HG02798 (cell line): Measurements from ENCODE around the gene TNIK.

Source experiments
- ATAC-seq: cut with Tn5 transposase; IDR thresholded peaks from one replicate; pipeline ENCODE4 v1.9.1; 2021; ENCODE audit warnings: mild to moderate bottlenecking; ENCODE audit not compliant: unreplicated experiment, poor library complexity

The TNIK gene

DNA sequence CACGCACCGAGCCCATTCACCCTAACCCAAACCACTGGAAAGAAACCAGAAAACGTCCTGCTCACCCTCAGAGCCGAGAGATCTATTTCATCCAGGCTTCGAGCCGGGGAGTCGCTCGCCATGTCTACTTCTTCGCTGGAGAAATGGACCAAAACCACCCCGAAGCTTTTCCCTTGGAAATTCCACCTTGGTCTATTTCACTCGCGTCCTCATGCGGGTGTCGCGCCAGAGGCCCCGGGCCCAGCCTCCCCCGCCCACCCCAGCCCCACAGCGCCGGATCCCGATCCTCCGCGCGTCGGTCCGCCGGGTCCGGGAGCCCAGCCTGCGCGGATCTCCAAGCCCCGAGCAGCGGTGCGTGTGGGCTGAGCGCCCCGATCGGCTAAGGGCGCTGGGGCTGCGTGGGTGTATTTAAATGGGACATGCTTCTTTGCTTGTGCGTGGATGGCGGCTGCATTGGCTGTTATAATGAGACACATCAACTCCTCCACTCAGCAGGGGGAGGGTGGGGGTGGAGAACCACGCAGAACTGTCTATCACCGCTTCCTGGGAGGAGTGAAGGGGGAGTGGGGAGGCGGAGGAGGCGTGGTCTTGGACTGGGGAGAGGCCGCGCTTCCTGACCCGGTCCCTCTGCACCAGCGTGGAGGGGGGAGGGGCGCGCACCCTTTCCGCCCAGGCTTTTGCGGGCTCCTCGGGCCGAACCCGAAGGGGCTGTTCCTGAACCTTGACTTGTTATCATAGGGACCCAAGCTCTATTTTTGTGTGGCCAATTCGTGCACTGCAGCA is at the start of gene TNIK:
Gene TNIK (minus strand): TSS at position 464 of the 783 bp plus-strand sequence. CDS start 342 bp downstream, at position 122.
- ATAC-seq: peak; percentile 86

DNA sequence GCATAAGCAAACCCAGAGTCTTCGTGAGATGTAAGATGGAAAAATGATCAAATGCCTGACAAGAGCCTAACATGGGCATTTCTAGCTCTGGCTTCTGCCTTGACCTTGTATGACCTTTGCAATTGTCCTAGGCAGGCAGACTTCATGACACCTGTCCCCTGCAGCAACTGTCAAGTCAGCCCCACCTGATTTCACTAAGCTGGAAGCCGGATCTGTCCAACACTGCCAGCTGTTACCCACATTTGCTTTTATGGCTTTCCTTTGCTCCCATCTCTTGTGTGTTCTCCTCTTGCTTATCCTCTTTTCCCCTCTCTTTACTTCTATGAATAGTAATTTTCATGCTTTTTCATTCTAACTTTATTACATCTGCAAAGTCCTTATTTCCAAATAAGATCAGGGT is 48.5 kb upstream of the TNIK start:
- ATAC-seq: no peak

DNA sequence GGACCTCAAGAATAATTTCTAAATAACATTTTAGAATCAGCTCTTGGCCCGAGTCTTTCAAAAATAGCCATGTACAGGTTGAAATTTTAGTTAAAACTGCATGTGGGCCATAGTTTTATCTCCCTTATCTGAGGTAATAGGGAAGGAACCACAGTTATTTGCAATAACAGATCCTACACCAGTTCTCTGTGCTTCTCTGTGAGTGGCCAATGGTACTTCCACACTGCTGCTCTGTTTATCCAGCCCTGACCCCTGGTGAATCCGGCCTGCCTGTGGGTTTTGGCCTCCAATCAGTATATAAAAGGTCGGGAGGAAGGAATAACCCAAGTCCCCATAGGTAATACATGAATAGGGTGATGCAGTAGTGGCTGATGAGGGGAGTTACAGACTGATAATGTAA is 48.0 kb upstream of the TNIK start:
- no peak for ATAC-seq

DNA sequence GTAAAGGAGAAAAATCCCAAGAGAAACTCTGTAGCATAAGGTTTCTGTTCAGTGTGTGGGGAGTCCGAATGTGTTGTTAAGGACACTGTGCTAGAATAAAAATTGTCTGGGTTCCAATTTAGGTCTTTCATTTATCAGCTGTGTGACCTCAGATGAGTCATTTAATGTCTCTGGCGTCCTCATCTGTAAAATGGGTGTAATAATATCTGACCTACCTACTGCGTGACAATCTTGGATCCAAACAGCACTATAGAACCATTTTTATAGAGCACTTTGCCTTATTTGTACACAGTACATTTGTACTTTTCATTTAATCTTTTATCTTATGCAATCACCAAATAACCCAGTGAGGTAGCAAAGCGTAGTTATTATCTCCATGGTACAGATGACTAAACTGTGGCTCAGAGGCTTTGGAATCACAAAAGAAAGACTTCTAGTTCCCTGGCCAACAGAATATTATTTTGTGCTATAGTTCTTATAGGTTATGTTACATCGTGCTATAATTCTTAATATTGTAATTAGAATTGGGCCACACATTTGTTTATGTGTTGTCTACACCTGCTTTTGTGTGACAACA is 46.6 kb upstream of the TNIK start:
- ATAC-seq: no peak

DNA sequence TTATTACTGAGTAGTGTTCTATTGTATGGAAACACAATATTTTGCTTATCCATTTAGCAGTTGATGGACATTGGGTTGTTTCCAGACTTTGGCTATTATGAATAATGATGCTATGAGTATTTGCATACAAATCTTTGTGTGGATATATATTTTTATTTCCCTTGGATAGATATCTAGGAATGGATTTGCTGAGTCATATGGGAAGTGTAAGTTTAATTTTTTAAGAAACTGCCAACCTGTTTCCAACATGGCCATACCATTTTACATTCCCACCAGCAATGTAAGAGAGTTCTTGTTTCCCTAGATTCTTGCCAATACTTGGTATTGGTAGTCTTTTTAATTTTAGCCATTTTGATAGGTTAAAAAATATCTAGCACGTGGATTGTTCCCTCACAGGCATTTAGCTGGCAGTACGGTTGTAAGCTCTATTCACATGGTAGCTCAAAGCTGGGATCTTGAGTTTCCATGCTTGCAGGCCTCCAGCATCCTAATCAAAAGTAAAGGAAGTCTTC is 45.7 kb upstream of the TNIK start:
- ATAC-seq: no peak

- no peak for ATAC-seq
Measured at GRCh38 chr3:171504376-171504775, 44.2 kb upstream of the TNIK start.

GRCh38 chr3:171503817-171504216 is 43.6 kb upstream of the TNIK start:
- ATAC-seq: no peak

- ATAC-seq: no peak
Measured at GRCh38 chr3:171498921-171499320, 38.7 kb upstream of the TNIK start.

- ATAC-seq: no peak
Measured at GRCh38 chr3:171497468-171497867, 37.3 kb upstream of the TNIK start.

DNA sequence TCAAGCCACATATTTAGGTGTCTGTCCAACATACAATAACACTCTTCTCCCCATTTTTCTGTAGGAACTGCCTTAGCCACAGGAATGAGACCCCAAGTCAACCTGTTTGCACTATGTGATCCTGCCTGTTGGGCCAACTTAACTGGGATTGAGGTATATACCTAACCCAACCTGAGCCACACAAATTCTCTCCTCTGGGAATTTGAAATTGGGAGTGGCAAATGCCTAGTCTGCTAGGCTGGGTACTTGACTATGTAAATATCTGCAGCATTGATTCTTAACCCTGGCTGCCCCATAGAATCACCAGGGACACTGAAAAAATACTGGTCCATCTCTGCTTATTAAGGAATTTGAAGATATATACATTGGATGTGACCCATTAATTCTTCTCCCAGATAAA is 35.2 kb upstream of the TNIK start:
- ATAC-seq: no peak

DNA sequence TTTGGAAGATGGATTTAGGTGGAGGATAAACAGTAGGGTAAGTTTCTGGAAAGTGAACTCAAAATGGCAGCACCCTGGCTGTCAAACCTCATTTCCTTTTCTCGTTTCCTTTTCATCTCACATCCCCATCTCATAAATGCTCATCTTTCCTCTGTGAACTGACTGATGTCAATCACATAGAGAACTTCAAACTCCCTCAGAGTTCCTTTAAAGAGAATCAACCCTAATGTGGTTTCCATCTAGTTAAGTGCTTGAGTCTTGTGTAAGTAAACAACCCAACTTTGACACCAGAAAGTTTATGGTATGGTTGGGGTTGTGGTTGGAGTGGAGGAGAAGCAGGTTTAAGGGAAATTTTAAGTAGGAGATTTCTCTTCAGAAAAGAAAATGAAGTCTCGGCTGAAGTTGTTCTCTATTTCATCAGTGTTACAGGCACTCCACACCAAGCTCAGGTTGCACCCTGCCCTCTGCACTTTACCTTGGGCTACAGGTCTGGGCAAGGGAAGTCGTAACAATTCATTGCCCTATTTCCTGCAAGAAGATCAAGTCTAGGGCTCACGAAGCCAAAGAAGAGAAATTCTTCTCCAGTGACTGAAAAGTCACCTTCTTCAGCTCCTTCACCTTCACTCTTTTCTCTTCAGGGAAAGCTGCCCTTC is 34.4 kb upstream of the TNIK start:
- no peak for ATAC-seq

DNA sequence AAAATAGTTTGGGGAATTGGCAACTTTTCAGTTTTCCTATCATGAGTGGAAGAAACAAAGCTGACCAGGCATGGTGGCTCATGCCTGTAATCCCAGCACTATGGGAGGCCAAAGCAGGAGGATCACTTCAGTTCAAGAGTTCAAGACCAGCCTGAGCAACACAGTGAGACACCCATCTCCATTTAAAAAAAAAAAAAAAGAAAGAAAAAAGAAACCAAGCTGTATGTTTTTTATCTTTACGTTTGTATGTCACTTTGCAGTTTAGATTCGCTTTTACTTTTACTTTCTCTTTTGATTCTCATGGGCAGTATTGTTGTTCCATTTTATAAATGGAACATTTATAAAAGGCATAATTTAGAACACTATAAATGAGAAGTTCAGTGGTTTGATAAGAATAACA is 31.2 kb upstream of the TNIK start:
- ATAC-seq: no peak

- no peak for ATAC-seq
Measured at GRCh38 chr3:171490901-171491300, 30.7 kb upstream of the TNIK start.

- ATAC-seq: no peak
Measured at GRCh38 chr3:171489348-171489747, 29.1 kb upstream of the TNIK start.

DNA sequence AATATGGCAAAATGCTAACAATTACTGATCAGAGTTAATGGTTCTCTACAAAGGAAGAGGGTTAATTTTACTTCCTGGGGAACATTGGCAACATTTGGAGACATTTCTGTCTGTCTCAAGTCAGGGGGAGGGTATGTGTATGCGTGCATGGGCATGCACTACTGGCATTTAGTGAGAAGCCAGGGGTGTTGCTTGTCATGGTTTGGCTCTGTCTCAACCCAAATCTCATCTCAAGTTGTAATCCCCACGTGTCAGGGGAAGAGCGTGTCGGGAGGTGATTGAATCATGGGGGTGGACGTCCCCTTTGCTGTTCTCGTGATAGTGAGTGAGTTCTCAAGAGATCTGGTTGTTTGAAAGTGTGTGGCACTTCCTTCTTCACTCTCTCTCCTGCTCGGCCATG is 28.3 kb upstream of the TNIK start:
- ATAC-seq: no peak

DNA sequence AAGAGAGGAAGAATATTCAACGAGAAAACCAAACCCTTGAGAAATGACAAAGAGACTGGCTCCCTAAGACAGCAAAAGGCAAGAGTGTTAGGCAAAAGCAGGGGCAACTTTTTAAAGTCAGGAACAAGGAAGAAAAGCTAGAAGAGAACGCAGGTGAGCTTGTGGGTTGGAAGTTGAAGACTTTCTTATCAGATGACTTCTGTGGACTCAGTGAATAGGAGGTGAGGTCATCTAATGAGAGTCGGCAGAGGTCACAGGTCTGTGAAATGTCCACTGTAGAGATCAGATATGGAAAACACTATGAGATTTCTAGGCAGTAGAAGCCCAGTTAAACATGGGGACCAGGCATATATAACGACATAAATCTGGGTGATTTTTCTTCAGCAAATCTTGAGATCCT is 27.2 kb upstream of the TNIK start:
- ATAC-seq: no peak

DNA sequence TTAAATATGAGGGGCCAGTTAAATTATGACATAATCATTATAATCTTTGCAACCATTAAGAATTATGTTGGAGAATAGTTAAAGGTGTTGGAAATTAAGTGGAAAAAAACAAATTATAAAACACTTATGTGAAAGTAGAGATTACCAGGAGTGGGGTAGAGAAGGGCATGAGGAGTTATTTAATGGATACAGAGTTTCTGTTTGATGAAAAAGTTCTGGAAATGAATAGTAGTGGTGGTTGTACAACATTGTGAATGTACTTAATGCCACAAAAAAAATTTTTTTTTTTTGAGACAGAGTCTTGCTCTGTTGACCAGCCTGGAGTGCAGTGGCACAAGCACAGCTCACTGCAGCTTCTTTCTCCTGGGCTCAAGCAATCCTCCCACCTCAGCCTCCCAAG is 25.1 kb upstream of the TNIK start:
- ATAC-seq: no peak

DNA sequence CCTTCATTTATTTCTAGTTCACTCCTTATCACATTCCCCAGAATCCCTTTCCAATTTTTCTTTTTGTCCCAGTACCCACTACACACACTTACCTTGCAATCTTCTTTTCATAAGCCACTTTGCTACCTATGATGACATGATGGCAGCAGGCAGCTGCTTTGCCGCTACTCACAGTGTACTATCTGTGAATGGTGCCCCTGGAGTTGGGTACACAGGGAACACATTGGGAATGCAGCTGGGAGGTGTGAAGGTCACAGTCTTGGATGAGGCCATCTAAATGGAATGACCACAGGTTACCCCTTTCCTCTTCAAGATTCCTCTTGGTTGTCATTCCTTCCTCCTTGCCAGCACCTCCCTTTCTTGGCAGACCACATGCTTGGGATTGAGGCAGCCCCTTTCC is 20.8 kb upstream of the TNIK start:
- ATAC-seq: peak; percentile 13

DNA sequence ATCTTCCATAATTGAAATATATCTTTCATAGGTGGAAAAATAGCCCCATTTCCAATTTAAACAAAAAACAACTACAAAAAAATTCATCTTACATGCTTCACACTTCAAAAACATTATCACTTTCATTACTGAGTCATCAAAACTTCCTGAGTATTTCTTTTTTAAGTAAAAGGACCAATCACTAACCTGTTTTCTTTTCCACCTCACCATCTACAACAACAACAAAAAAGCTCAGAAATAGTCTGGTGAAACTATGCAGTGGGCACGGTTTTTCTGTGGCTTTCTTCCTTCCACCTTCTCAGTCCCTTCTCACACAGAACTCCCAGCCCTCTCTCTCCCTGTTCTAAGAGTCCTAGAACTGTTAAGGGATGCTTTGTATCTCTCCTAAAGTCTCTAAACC is 20.3 kb upstream of the TNIK start:
- ATAC-seq: peak; percentile 83

GRCh38 chr3:171476532-171477102 is 16.4 kb upstream of the TNIK start:
- no peak for ATAC-seq

GRCh38 chr3:171472552-171472951 is 12.3 kb upstream of the TNIK start:
- no peak for ATAC-seq
